Trophoblast cell (in vitro differentiated cells and primary cell): ENCODE measurements around the gene VENTX.

Source experiments
- DNase-seq, 2 donors: peaks; one replicate each; pipeline ENCODE4 v3.0.0-alpha.2; 2016
- H2AFZ ChIP-seq: 2 replicates; pipeline ENCODE4 v1.6.1; 2013; ENCODE audit warnings: low read length, moderate library complexity, mild to moderate bottlenecking; ENCODE audit not compliant: insufficient read depth, poor library complexity
- H2AK5ac ChIP-seq: 2 replicates; pipeline ENCODE4 v1.6.1; 2013; ENCODE audit warnings: mild to moderate bottlenecking, low read length
- H2BK120ac ChIP-seq: 2 replicates; pipeline ENCODE4 v1.6.1; 2013; ENCODE audit warnings: low read length, mild to moderate bottlenecking, moderate library complexity; ENCODE audit not compliant: insufficient read depth, poor library complexity
- H2BK12ac ChIP-seq: 2 replicates; pipeline ENCODE4 v1.6.1; 2013; ENCODE audit warnings: mild to moderate bottlenecking, low read length, moderate library complexity
- H2BK5ac ChIP-seq: 2 replicates; pipeline ENCODE4 v1.6.1; 2013; ENCODE audit warnings: low read length, low read depth, moderate library complexity, mild to moderate bottlenecking; ENCODE audit not compliant: poor library complexity
- H3K14ac ChIP-seq: 2 replicates; pipeline ENCODE4 v1.6.1; 2013; ENCODE audit warnings: mild to moderate bottlenecking, low read length
- H3K18ac ChIP-seq: 2 replicates; pipeline ENCODE4 v1.6.1; 2013; ENCODE audit warnings: mild to moderate bottlenecking, low read length
- H3K23ac ChIP-seq: 2 replicates; pipeline ENCODE4 v1.6.1; 2013; ENCODE audit warnings: low read length
- H3K27ac ChIP-seq: 2 replicates; pipeline ENCODE4 v1.5.1; 2013; ENCODE audit warnings: low read depth, mild to moderate bottlenecking, inconsistent platforms, low read length, moderate library complexity
- H3K27me3 ChIP-seq: 2 replicates; pipeline ENCODE4 v1.6.1; 2013; ENCODE audit warnings: inconsistent platforms, mild to moderate bottlenecking, low read length, moderate library complexity; ENCODE audit not compliant: insufficient read depth
- H3K36me3 ChIP-seq, 2 experiments: 1 replicate in 1 of 2; 2 replicates in 1 of 2; pipeline ENCODE4 v1.6.1; 2013; ENCODE audit warnings: low read length in 2 of 2, mild to moderate bottlenecking in 2 of 2, moderate library complexity in 1 of 2; ENCODE audit not compliant: insufficient read depth in 2 of 2, control insufficient read depth in 1 of 2
- H3K4ac ChIP-seq: 2 replicates; pipeline ENCODE4 v1.6.1; 2013; ENCODE audit warnings: low read depth, mild to moderate bottlenecking, low read length, moderate library complexity
- H3K4me1 ChIP-seq, 2 experiments: 1 replicate in 1 of 2; 2 replicates in 1 of 2; pipeline ENCODE4 v1.6.1; 2013; ENCODE audit warnings: low read length in 2 of 2, mild to moderate bottlenecking in 2 of 2, moderate library complexity in 1 of 2; ENCODE audit not compliant: insufficient read depth in 2 of 2, control insufficient read depth in 1 of 2
- H3K4me2 ChIP-seq: 2 replicates; pipeline ENCODE4 v1.6.1; 2013; ENCODE audit warnings: inconsistent platforms, mild to moderate bottlenecking, low read length, moderate library complexity
- H3K4me3 ChIP-seq: 2 replicates; pipeline ENCODE4 v1.5.1; 2013; ENCODE audit warnings: mild to moderate bottlenecking, low read depth, low read length, inconsistent platforms
- H3K79me1 ChIP-seq: one replicate; pipeline ENCODE4 v1.6.1; 2013; ENCODE audit warnings: low read length
- H3K79me2 ChIP-seq: 2 replicates; pipeline ENCODE4 v1.6.1; 2013; ENCODE audit warnings: low read length, mild to moderate bottlenecking; ENCODE audit not compliant: control insufficient read depth, insufficient read depth, poor library complexity
- H3K9ac ChIP-seq: 2 replicates; pipeline ENCODE4 v1.6.1; 2013; ENCODE audit warnings: mild to moderate bottlenecking, low read length
- H3K9me3 ChIP-seq: 2 replicates; pipeline ENCODE4 v1.6.1; 2013; ENCODE audit warnings: low read depth, mild to moderate bottlenecking, control low read depth, inconsistent platforms, low read length; ENCODE audit not compliant: insufficient read depth
- H4K12ac ChIP-seq: 2 replicates; pipeline ENCODE4 v1.6.1; 2013; ENCODE audit warnings: low read depth, mild to moderate bottlenecking, low read length, moderate library complexity
- H4K8ac ChIP-seq: 2 replicates; pipeline ENCODE4 v1.6.1; 2013; ENCODE audit warnings: low read depth, mild to moderate bottlenecking, low read length, moderate library complexity
- H4K91ac ChIP-seq: one replicate; pipeline ENCODE4 v1.6.1; 2013; ENCODE audit warnings: low read depth, mild to moderate bottlenecking, low read length, moderate library complexity
- WGBS: extraction: QIAGEN DNeasy Blood & Tissue Kit; methylation state at CpG from one replicate; pipeline ENCODE4 v1.1.7; 2013; ENCODE audit warnings: missing lambda C conversion rate; ENCODE audit not compliant: insufficient read length, insufficient coverage; ENCODE audit errors: extremely low coverage; 5-methylcytosine and 5-hydroxymethylcytosine counted together

Gene VENTX

DNA sequence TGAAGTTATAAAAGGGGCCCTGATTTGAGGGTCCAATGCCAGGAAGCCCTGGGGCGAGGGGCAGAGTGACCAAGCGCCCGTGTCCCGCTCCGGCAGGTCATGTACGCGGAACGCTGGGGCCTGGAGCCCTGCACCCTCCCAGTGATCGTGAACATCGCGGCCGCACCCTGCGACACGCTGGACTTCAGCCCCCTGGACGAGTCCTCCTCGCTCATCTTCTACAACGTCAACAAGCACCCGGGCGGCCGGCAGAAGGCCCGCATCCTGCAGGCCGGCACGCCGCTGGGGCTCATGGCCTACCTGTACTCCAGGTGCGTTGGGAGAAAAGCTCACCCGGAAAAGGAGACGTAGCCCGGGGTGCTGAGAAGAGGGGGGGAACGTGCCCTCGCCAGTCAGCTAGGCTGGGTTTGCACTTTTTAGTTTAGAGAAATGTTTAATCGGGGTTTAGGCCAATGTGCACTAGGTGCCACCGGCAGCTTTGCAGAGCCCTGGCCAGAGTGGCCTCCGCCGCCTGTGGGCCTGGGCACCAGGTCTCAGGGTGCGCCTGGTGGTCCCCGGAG lies 30.5 kb upstream of the VENTX start:
- H4K91ac ChIP-seq: no peak overlapping the region
- WGBS: no CpG with 5 or more reads among the region's 36 CpGs

DNA sequence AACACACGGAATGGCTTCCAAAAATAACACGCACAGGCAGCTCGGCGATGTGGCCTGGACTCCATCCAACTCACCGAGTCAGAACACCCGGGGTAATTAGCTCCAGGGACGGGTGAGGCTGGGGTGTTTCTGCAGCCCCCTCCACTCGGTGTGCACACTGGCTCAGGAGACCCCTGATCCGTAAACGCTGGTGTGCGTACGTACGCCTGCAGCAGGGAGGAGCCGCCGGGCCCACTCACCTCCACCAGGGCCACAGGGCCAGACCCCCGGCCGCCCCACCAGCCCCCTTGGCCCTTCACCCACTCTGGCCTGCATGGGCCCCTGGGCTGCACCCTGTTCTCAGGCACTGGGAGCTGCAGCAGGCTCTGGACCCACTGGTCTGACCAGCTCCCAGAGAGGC lies 30.0 kb upstream of the VENTX start:
- Histone ChIP-seq H3K27ac (no peak overlapping the region), H3K36me3 (no peaks in the 10 kb centered on the region), H3K4me3 (no peak overlapping the region), H2BK12ac (no peak overlapping the region), H3K14ac (no peak overlapping the region), H4K8ac (no peak overlapping the region), H3K79me2 (no peaks in the 10 kb centered on the region), H3K18ac (no peak overlapping the region), H2AK5ac (no peak overlapping the region), H2AFZ (no peak overlapping the region), H4K91ac (no peak overlapping the region), H3K27me3 (no peaks in the 10 kb centered on the region), H3K4me1 (no peaks in the 10 kb centered on the region), H3K4me2 (no peak overlapping the region), H2BK120ac (no peak overlapping the region), H2BK5ac (no peak overlapping the region), H3K79me1 (no peaks in the 10 kb centered on the region), H3K9me3 (peaks cover 14% of the 10 kb centered on the region), H4K12ac (no peak overlapping the region), H3K4ac (no peak overlapping the region), H3K23ac (no peak overlapping the region), H3K9ac (no peak overlapping the region)
- no peak for DNase-seq
- WGBS: no CpG with 5 or more reads among the region's 17 CpGs

More for the DNA sequence above, 30.5 kb upstream of the VENTX start:
- no peak overlapping the region for H2BK5ac ChIP-seq
- no peaks in the 10 kb centered on the region for H3K79me2 ChIP-seq
- no peak overlapping the region for H3K4me2 ChIP-seq
- H2BK120ac ChIP-seq: no peak overlapping the region
- no peaks in the 10 kb centered on the region for H3K79me1 ChIP-seq
- no peak overlapping the region for H2AK5ac ChIP-seq
- no peak overlapping the region for H4K8ac ChIP-seq
- H3K36me3 ChIP-seq: no peaks in the 10 kb centered on the region
- H3K23ac ChIP-seq: no peak overlapping the region
- H3K9ac ChIP-seq: no peak overlapping the region
- H2AFZ ChIP-seq: no peak overlapping the region
- no peak overlapping the region for H4K12ac ChIP-seq
- no peak overlapping the region for H3K4ac ChIP-seq
- H3K4me1 ChIP-seq: no peaks in the 10 kb centered on the region
- H3K27me3 ChIP-seq: no peaks in the 10 kb centered on the region
- no peak for DNase-seq
- no peak overlapping the region for H3K27ac ChIP-seq
- H3K18ac ChIP-seq: no peak overlapping the region
- no peak overlapping the region for H3K14ac ChIP-seq
- H3K4me3 ChIP-seq: no peak overlapping the region
- no peak overlapping the region for H2BK12ac ChIP-seq
- H3K9me3 ChIP-seq: peaks cover 14% of the 10 kb centered on the region

DNA sequence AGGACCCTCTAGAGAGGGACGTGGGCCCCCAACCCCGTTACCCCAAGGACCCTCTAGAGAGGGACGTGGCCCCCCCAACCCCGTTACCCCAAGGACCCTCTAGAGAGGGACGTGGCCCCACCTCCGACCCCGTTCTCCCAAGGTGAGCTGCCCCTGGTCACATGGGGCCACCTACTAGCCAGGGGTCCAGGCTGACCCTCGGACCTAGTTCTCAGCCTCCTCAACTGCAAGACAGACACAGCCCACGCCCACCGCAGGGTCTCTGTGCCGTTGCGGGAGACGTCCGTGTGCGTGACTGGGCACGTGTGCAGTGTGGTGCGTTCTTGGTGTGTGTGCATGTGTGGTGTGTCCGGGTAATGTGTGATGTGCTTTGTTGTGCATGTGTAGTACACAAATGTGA lies 29.2 kb upstream of the VENTX start:
- no peak overlapping the region for H3K4me2 ChIP-seq
- H3K36me3 ChIP-seq: no peaks in the 10 kb centered on the region
- H3K14ac ChIP-seq: no peak overlapping the region
- H3K4me3 ChIP-seq: peak overlapping the region; percentile 47
- no peak overlapping the region for H2BK12ac ChIP-seq
- no peaks in the 10 kb centered on the region for H3K79me1 ChIP-seq
- H3K18ac ChIP-seq: no peak overlapping the region
- H3K4ac ChIP-seq: no peak overlapping the region
- WGBS: no CpG with 5 or more reads among the region's 18 CpGs
- H3K27me3 ChIP-seq: no peaks in the 10 kb centered on the region
- H3K4me1 ChIP-seq: no peaks in the 10 kb centered on the region
- H3K27ac ChIP-seq: no peak overlapping the region
- H2BK120ac ChIP-seq: no peak overlapping the region
- H3K9ac ChIP-seq: no peak overlapping the region
- no peak overlapping the region for H4K12ac ChIP-seq
- no peak overlapping the region for H2AK5ac ChIP-seq
- H2AFZ ChIP-seq: no peak overlapping the region
- H3K79me2 ChIP-seq: no peaks in the 10 kb centered on the region
- no peak overlapping the region for H2BK5ac ChIP-seq
- no peak overlapping the region for H4K91ac ChIP-seq
- H3K9me3 ChIP-seq: peaks cover 14% of the 10 kb centered on the region
- no peak overlapping the region for H4K8ac ChIP-seq
- no peak for DNase-seq
- peak overlapping the region; percentile 50 for H3K23ac ChIP-seq

DNA sequence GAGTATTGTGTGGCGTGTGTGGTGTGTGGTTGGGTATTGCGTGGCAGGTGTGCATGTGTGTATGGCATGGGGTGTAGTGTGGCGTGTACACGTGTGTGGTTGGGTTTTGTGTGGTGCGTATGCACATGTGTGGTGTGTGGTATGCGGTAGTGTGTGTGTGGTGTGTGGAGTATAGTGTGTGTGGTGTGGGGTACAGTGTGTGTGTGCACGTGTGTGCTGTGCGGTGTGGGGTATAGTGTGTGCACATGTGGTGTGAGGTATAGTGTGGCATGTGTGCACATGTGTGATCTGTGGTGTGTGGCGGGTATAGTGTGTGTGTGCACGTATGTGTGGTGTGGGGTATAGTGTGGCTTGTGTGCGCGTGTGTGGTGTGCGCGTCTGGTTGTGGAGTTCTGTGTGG lies 28.5 kb upstream of the VENTX start:
- Histone ChIP-seq H3K4me3 (peak overlapping the region; percentile 47), H2AFZ (no peak overlapping the region), H2BK5ac (no peak overlapping the region), H4K8ac (no peak overlapping the region), H3K23ac (no peak overlapping the region), H3K9ac (no peak overlapping the region), H3K9me3 (peaks cover 14% of the 10 kb centered on the region), H4K12ac (no peak overlapping the region), H3K36me3 (no peaks in the 10 kb centered on the region), H3K79me1 (no peaks in the 10 kb centered on the region), H2AK5ac (no peak overlapping the region), H3K79me2 (no peaks in the 10 kb centered on the region), H4K91ac (no peak overlapping the region), H3K4me1 (no peaks in the 10 kb centered on the region), H3K4ac (no peak overlapping the region), H3K4me2 (no peak overlapping the region), H3K14ac (no peak overlapping the region), H3K18ac (no peak overlapping the region), H2BK120ac (no peak overlapping the region), H3K27ac (no peak overlapping the region), H2BK12ac (no peak overlapping the region), H3K27me3 (no peaks in the 10 kb centered on the region)
- DNase-seq: no peak
- 100% methylated on average over 6 of the region's 14 CpGs for WGBS
